Vagina (tissue), 2 donors: ENCODE measurements around the gene GRAMD2B.

Experiments used
- POLR2AphosphoS5 ChIP-seq, 2 donors: sonication (generic); formaldehyde crosslinking; IDR thresholded peaks; one replicate each; pipeline ENCODE4 v1.9.0; 2017; ENCODE audit warnings: antibody characterized with exemption in 2 of 2, mild to moderate bottlenecking in 2 of 2, low read depth in 1 of 2; ENCODE audit not compliant: insufficient read depth in 1 of 2
- TF ChIP-seq, protein P1 (sequence below), 3 experiments: fragments of 450-650 bp in 2 of 3; fragments of 200-600 bp in 1 of 3; sonication (generic) in 1 of 3; IDR thresholded peaks; one replicate each; pipeline ENCODE4 v1.5.1; 2017 to 2019; ENCODE audit warnings: antibody characterized with exemption in 3 of 3, mild to moderate bottlenecking in 2 of 3, moderate library complexity in 2 of 3

DNA sequence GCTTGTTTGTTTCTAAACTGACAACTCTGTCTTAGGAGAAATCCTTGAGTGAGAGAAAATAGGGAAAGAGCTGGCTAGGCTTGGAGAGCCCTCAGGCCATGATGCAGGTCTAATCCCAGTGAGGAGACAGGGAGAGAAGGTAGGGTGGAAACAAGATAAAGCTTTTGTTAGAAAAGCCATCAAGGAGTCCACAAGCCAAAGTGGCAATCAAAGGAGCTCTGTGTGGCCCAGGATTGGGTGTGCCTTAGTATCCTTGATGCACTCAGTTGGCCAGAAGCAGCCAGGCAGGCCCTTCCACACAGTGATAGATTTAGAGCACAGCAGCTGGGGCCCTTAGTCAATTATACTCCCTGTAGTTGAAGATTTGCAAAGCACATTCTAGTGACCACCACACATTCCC is 97.9 kb downstream of the GRAMD2B start:
- TF ChIP-seq POLR2AphosphoS5 (IDR thresholded peaks at IDR 0.05; ENCODE audit: insufficient read depth in 1 of 2, low read depth in 1 of 2), result no peak
- TF ChIP-seq, protein P1, sequence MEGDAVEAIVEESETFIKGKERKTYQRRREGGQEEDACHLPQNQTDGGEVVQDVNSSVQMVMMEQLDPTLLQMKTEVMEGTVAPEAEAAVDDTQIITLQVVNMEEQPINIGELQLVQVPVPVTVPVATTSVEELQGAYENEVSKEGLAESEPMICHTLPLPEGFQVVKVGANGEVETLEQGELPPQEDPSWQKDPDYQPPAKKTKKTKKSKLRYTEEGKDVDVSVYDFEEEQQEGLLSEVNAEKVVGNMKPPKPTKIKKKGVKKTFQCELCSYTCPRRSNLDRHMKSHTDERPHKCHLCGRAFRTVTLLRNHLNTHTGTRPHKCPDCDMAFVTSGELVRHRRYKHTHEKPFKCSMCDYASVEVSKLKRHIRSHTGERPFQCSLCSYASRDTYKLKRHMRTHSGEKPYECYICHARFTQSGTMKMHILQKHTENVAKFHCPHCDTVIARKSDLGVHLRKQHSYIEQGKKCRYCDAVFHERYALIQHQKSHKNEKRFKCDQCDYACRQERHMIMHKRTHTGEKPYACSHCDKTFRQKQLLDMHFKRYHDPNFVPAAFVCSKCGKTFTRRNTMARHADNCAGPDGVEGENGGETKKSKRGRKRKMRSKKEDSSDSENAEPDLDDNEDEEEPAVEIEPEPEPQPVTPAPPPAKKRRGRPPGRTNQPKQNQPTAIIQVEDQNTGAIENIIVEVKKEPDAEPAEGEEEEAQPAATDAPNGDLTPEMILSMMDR (IDR thresholded peaks at IDR 0.05), result no peak
